Large intestine (tissue), 3 donors: Measurements from ENCODE around the gene NOS3. TPM values are rescaled to one million over a fixed set of nuclear protein-coding genes. Genes with fewer than 3 reads are reported as not detected.
A peak's percentile ranks its signal among the peaks of the same experiment; 100 is the strongest.

Experiments
- DNase-seq, 2 donors: peaks; one replicate each; pipeline versions ENCODE4 v3.0.0 to v3.0.0-alpha.2; 2013
- H3K27ac ChIP-seq: one replicate; pipeline ENCODE4 v1.5.1; 2013; ENCODE audit warnings: low read length
- H3K27me3 ChIP-seq: 2 replicates; pipeline ENCODE4 v1.6.1; 2013; ENCODE audit warnings: low read length; ENCODE audit not compliant: control insufficient read depth, insufficient read depth
- H3K36me3 ChIP-seq: 2 replicates; pipeline ENCODE4 v1.6.1; 2013; ENCODE audit warnings: low read length; ENCODE audit not compliant: control insufficient read depth, insufficient read depth
- H3K4me1 ChIP-seq: one replicate; pipeline ENCODE4 v1.6.1; 2013; ENCODE audit warnings: low read length; ENCODE audit not compliant: control insufficient read depth, insufficient read depth
- H3K4me3 ChIP-seq: one replicate; pipeline ENCODE4 v1.5.1; 2013; ENCODE audit warnings: low read length
- H3K9me3 ChIP-seq: one replicate; pipeline ENCODE4 v1.6.1; 2013; ENCODE audit warnings: mild to moderate bottlenecking, low read depth, low read length, moderate library complexity; ENCODE audit not compliant: control insufficient read depth
- WGBS: methylation state at CpG from one replicate; pipeline ENCODE4 v1.1.5; 2013; ENCODE audit warnings: low lambda C conversion rate; ENCODE audit not compliant: insufficient coverage; 5-methylcytosine and 5-hydroxymethylcytosine counted together
- polyA plus RNA-seq: library from polyadenylated mRNA; unstranded; fragments of 120-200 nt; gene quantifications from one replicate; pipeline ENCODE4 v1.2.1, GENCODE V29; 2013

The NOS3 gene
- polyA plus RNA-seq, 1 donor = 10.3 TPM

- H3K27ac ChIP-seq = no peak overlapping the region
- no peak for DNase-seq
- H3K4me3 ChIP-seq = no peak overlapping the region
- H3K36me3 ChIP-seq = no peaks in the 10 kb centered on the region
- no peaks in the 10 kb centered on the region for H3K9me3 ChIP-seq
- WGBS = 100% methylated on average over 1 of the region's 3 CpGs
- H3K4me1 ChIP-seq = peaks cover 19% of the 10 kb centered on the region
- H3K27me3 ChIP-seq = peaks cover 33% of the 10 kb centered on the region
These were observed 8.5 kb upstream of the NOS3 start for GRCh38 chr7:150982351-150982750.

GRCh38 chr7:150983893-150984368 lies 6.9 kb upstream of the NOS3 start:
- no peaks in the 10 kb centered on the region for H3K36me3 ChIP-seq
- no peaks in the 10 kb centered on the region for H3K9me3 ChIP-seq
- no peak for DNase-seq
- H3K4me3 ChIP-seq = no peak overlapping the region
- no peak overlapping the region for H3K27ac ChIP-seq
- WGBS = no CpG with 5 or more reads among the region's 2 CpGs
- H3K4me1 ChIP-seq = peaks cover 22% of the 10 kb centered on the region
- H3K27me3 ChIP-seq = peaks cover 25% of the 10 kb centered on the region

- DNase-seq = no peak
- H3K4me3 ChIP-seq = no peak overlapping the region
- peaks cover 4% of the 10 kb centered on the region for H3K27me3 ChIP-seq
- WGBS = no CpG with 5 or more reads among the region's 16 CpGs
- H3K36me3 ChIP-seq = no peaks in the 10 kb centered on the region
- peaks cover 10% of the 10 kb centered on the region for H3K9me3 ChIP-seq
- H3K27ac ChIP-seq = no peak overlapping the region
- peaks cover 8% of the 10 kb centered on the region for H3K4me1 ChIP-seq
These were observed 4.7 kb upstream of the NOS3 start for GRCh38 chr7:150986099-150986512.

GRCh38 chr7:150986556-150986955 lies 4.3 kb upstream of the NOS3 start:
- no CpG with 5 or more reads among the region's 5 CpGs for WGBS

GRCh38 chr7:150988230-150989226 lies 2.3 kb upstream of the NOS3 start:
- Histone ChIP-seq H3K4me1 (peaks cover 8% of the 10 kb centered on the region), H3K27me3 (no peaks in the 10 kb centered on the region), H3K9me3 (peaks cover 10% of the 10 kb centered on the region), H3K36me3 (no peaks in the 10 kb centered on the region), H3K4me3 (no peak overlapping the region), H3K27ac (peak overlapping the region; percentile 24)
- peak; percentile 58 to 72 for DNase-seq
- WGBS = no CpG with 5 or more reads among the region's 31 CpGs

More at GRCh38 chr7:150986556-150986955, 4.3 kb upstream of the NOS3 start:
- no peak for DNase-seq
- H3K27ac ChIP-seq = no peak overlapping the region
- no peak overlapping the region for H3K4me3 ChIP-seq
- H3K4me1 ChIP-seq = peaks cover 8% of the 10 kb centered on the region
- H3K9me3 ChIP-seq = peaks cover 10% of the 10 kb centered on the region
- H3K27me3 ChIP-seq = peaks cover under 1% of the 10 kb centered on the region
- H3K36me3 ChIP-seq = no peaks in the 10 kb centered on the region

- WGBS = 75% methylated on average over 2 of the region's 7 CpGs
- Histone ChIP-seq H3K36me3 (no peaks in the 10 kb centered on the region), H3K4me1 (peaks cover 12% of the 10 kb centered on the region), H3K27me3 (no peaks in the 10 kb centered on the region), H3K27ac (peak overlapping the region; percentile 24), H3K4me3 (no peak overlapping the region), H3K9me3 (peaks cover 10% of the 10 kb centered on the region)
- no peak for DNase-seq
These were observed 1.4 kb upstream of the NOS3 start for GRCh38 chr7:150989456-150989855.

GRCh38 chr7:150992051-150992640 lies 1.3 kb downstream of the NOS3 start:
- Histone ChIP-seq H3K27me3 (no peaks in the 10 kb centered on the region), H3K36me3 (no peaks in the 10 kb centered on the region), H3K4me1 (peaks cover 26% of the 10 kb centered on the region), H3K4me3 (no peak overlapping the region), H3K27ac (no peak overlapping the region), H3K9me3 (peaks cover 10% of the 10 kb centered on the region)
- DNase-seq = no peak
- no CpG with 5 or more reads among the region's 6 CpGs for WGBS

- Histone ChIP-seq H3K36me3 (no peaks in the 10 kb centered on the region), H3K4me3 (no peak overlapping the region), H3K27ac (no peak overlapping the region), H3K9me3 (peaks cover 10% of the 10 kb centered on the region), H3K27me3 (no peaks in the 10 kb centered on the region), H3K4me1 (peaks cover 33% of the 10 kb centered on the region)
- WGBS = no CpG with 5 or more reads among the region's 5 CpGs
- DNase-seq = no peak
These were observed 2.1 kb downstream of the NOS3 start for GRCh38 chr7:150992833-150993302.

GRCh38 chr7:150993511-150993910 lies 2.7 kb downstream of the NOS3 start:
- Histone ChIP-seq H3K36me3 (no peaks in the 10 kb centered on the region), H3K4me1 (peaks cover 27% of the 10 kb centered on the region), H3K27ac (no peak overlapping the region), H3K27me3 (no peaks in the 10 kb centered on the region), H3K9me3 (peaks cover 10% of the 10 kb centered on the region), H3K4me3 (no peak overlapping the region)
- no CpG with 5 or more reads among the region's 14 CpGs for WGBS
- no peak for DNase-seq

GRCh38 chr7:150994141-150994837 lies 3.5 kb downstream of the NOS3 start:
- WGBS = no CpG with 5 or more reads among the region's 15 CpGs

More at GRCh38 chr7:150994141-150994837, 3.5 kb downstream of the NOS3 start:
- H3K27me3 ChIP-seq = no peaks in the 10 kb centered on the region
- peak in 1 of 2 donors; percentile 73 for DNase-seq
- no peaks in the 10 kb centered on the region for H3K36me3 ChIP-seq
- H3K4me1 ChIP-seq = peaks cover 24% of the 10 kb centered on the region
- H3K9me3 ChIP-seq = peaks cover 10% of the 10 kb centered on the region
- no peak overlapping the region for H3K27ac ChIP-seq
- H3K4me3 ChIP-seq = no peak overlapping the region
